HG03469 (cell line): ENCODE data around the gene DPRX.
"Not testable (repeated sequence)": the region's sequence is repeated elsewhere in the genome, so short reads cannot be mapped to it uniquely, and the experiment has no call there.

ENCODE experiments used
- ATAC-seq: cut with Tn5 transposase; IDR thresholded peaks from one replicate; pipeline ENCODE4 v1.9.1; 2021; ENCODE audit warnings: mild to moderate bottlenecking, moderate library complexity, moderate number of reproducible peaks; ENCODE audit not compliant: unreplicated experiment

DPRX gene

DNA sequence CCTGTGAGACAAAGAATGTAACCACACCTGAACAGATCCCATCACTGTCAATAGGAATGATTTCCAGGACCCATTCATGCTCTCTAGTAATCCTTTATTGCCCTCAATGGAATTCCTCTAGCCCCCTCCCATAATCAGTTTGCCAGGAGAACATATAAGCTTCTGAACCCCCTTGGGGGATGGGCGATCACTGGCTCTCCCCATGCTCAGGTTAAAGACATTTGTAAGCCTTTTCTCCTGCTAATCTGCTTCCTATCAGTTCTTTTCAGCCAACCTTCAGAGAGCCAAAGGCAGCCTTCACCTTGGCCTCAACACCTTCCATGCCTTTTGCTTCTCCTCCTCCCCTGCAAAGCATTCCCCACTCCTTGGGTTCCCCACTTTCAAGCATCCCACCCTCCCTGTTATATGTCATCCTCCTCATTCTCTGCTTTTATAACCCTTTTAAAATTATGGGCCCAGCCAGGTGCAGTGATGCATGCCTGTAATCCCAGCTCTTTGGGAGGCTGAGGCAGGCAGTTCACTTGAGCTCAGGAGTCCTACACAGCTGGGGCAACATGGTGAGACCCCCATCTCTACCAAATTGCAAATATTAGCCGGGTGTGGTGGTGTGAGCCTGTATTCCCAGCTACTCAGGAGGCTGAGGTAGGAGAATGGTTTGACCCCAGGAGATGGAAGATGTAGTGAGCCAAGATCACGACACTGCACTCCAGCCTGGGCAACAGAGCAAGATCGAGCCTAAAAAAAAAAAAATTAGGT lies 12.4 kb downstream of the DPRX start:
- no peak for ATAC-seq

DNA sequence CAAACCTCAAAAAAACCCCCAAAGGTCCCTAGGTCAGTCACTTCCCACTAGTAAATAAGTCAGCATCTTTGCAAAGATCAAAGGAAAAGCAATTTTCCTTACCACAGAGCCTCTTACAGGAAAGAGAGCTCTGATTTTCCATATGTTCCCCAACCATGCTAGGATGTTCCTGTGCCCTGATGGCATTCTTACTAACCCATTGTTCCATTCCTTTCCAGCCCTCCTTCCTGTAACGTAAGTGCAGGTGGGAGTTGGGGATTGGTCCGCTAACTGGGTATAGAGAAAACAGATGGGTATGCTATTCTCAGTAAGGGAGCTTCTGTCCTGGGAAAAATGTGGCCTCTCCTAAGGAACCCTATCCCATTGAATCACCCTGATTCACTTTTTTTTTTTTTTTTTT lies 14.3 kb downstream of the DPRX start:
- no peak for ATAC-seq

DNA sequence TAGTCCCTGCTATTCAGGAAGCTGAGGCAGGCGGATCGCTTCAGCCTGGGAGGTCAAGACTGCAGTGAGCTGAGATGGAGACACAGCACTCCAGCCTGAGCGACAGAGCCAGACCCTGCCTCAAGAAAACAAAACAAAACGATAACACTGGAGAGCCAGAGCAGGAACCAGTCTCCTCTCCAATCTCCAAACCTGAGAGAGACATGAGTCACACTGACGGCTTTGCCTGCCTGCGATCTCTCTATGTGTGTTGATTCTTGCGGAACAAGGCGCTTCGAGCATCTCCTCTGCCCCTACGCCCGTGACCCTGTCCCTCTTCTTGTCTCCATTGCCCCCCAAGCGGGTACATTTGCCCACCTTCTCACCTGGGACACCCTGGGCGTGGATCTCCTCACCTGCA lies 15.6 kb downstream of the DPRX start:
- no peak for ATAC-seq

DNA sequence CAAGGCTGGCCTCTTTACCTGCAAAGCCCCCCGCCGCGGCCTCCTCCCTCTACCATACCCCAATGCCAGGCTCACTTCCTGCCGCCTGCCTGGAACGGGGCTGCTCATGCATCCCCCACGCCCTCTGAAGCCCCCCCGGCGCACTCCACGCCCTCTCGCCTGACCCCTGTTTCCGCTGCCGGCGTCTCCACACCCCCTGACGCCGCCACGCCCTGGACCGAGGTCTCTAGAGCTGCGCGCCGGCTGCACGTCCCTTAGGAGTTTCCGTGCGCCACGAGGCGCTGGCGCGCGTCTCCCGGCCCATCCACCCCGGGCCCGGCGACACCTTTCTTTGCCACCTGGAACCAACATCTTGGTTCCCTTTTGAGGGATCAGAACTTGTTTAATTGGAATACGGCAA lies 16.0 kb downstream of the DPRX start:
- no peak for ATAC-seq

DNA sequence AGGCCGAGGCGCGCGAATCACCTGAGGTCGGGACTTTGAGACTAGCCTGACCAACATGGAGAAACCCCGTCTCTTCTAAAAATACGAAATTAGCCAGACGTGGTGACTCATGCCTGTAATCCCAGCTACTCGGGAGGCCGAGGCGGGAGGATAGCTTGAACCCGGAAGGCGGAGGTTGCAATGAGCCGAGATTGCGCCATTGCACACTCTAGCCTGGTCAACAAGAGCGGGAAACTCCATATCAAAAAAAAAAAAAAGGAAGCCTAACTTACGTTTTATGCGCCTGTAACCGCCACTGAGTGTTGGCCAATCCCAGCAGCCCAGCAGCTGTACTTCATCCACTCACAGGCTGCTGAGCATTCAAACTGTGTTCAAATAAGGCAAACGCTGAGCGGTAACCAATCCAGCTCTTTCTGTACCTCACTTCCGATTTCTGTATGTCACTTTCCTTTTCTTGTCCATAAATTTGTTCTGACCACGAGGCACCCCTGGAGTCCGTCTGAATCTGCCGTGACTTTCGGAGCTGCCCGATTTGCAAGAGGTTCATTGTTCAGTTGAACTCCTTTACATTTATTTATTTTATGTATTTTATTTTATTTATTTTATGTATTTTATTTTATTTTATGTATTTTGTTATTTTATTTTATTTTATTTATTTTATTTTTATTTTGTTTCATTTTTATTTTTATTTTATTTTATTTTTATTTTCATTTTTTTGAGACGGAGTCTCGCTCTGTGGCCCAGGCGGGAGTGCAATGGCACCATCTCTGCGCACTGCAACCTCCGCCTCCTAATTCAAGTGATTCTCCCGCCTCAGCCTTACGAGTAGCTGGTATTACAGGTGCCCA lies 18.2 kb downstream of the DPRX start:
- ATAC-seq = no peak

DNA sequence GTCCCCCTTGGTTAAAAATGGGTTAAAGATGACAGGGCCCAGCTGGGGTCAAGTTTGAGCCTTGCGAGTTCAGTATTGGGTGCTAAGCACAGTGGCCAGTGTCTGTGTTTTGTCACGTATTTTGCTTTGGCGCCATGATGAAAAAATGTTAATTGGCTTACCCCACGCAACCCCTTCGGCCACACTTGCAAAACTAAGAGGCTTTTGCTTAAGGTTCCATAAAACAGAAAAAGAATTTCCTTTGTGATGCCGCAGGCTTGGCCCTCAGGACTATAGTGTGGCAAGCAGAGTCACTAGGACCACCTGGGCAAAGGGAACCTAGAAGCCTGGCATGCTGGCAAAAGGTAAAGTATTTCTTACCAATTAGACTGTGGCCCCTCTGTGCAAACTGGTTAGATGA lies 20.7 kb downstream of the DPRX start:
- ATAC-seq = no peak

DNA sequence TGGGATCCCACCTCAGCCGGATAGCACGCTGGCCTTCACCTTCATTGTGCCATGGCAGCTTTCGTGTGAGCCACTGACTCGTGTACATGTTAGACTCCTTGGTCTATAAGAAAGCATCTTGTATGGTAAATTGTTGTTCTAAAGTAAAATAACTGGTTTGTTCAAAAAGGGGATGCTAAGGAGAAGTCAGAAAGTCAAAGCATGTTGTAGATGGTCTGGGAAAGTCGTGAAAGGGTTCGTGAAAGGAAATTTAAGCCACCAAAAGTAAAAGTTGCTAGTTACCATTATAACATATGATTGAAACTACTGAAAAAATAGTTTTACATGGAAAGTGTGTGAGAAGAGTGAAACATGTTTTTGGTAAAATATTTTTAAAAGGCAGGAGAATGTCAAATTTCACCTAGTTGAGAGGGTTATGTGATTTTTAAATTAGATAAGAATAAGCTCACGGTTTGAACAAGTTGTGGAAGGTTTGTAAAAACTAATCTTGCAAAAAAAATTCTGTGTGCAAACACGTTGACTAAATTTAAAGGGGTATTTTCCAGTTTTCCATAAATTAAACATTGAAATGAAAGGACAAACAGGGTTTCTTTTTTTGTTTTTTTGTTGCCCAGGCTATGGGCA lies 23.4 kb downstream of the DPRX start:
- ATAC-seq = no peak

DNA sequence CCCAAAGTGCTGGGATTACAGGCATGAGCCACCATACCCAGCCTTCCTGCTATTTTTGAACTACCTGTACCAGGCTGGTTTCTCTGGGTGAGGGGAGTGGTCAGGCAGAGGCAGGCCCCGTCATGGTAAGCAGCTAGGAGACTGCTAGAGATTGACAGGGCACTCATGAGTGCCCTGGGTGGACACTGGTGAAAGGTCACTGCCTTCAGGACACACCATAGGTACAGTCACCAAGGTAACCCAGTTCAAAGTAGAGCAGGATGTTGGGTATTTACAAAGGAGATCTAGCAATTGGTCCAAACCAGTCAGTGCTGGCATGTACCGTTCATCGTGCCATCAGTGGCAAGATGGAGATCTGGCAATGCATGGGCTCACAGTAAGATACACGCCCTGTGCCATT lies 25.5 kb downstream of the DPRX start:
- no peak for ATAC-seq

DNA sequence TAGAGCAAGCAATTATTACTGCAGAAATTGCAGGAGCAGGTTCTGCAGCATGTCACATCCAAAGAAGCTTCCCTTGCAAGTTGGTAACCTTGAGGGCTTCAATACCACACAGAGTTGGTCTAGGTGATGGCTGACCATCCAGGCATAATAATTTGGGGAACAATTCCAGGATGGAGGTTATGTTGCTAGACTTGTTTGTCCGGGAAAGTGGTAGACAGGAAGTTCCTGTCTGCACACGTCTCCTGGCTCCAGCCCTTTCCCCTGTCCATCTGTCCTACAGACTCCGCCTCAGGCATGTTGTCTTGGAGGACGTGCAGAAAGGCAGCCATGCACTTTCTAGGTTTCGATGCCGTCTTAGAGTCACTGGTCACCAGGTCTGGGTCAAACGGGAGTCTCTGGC lies 26.0 kb downstream of the DPRX start:
- ATAC-seq = no peak

DNA sequence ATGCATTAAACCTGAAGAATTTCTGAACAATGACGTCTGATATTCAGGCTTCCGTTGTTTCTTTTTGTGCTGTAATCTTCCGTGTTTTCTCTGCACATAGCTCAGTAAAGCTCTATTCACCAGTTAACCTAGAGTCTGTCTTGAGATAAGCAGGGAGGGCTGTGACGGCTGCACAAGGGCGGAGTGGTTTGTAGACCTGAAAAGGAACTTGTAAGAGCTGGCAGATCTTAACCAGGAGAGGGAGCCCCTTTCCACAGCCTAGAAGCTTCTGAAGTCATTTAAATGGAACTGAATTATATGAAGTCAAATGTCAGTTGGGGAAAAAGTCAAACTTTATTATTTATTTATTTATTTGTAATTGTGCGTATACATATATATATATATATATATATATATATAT lies 27.5 kb downstream of the DPRX start:
- no peak for ATAC-seq

DNA sequence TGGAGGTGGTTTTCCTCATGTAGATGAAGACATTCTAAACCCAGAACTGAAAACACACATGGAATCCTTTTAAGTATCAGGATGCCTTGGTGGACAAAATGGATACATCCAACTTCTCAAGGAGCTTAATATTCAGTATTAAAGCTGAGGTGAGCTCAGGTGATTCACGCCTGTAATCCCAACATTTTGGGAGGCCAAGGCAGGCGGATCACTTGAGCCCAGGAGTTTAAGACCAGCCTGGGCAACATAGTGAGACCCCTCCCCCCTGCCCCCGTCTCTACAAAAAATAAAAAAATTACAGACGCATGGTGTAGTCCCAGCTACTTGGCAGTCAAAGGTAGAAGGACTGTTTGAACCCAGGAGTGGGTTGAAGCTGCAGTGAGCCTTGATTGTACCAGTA lies 28.8 kb downstream of the DPRX start:
- ATAC-seq = no peak

DNA sequence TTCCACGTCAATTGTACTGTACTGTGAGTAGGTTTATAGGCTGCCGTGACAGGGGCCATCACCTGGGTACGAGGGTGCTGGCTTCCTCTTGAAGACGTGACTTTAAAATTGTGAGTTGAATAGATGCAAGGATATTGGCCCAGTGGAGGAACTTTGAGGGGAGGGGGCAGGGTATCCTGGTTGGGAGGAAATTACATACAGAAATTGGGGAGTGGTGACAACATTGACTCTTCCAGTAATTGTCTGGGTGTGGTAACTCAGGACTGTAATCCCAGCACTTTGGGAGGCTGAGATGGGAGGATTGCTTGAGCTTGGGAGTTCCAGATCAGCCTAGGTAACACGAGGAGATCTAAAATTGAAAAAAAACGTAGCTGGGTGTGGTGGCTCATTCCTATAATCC lies 30.4 kb downstream of the DPRX start:
- ATAC-seq = no peak

DNA sequence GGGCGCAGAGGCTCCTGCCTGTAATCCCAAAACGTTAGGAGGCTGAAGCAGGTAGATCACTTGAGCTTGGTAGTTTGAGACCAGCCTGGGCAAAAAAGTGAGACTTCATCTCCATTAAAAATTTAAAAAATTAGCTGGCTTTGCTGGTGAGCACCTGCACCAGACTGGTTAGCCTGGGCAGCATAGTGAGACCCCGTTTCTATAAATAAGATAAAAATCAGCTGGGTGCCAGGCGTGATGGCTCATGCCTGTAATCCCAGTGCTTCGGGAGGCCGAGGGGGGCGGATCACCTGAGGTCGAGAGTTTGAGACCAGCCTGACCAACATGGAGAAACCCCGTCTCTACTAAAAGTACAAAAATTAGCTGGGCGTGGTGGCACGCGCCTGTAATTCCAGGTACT lies 32.4 kb downstream of the DPRX start:
- ATAC-seq = no peak

DNA sequence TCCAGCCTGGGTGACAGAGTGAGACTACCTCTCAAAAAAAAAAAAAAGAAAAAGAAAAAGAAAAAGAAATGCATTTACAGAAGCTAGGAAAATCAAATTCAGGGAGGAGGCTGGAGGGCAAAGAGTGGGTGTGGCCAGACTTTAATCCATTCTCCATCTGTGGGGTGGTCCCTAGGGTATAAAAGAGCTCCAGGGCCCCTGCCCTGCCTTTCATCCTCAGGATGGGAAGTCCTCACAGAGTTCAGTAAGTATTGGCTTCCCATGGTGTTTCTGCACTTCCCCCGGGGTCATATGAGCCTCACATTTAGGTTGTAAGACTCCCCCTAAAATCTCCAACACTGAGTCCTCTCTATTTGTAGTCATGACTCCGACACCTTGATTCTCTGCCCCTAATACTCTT lies 33.0 kb downstream of the DPRX start:
- no peak for ATAC-seq

DNA sequence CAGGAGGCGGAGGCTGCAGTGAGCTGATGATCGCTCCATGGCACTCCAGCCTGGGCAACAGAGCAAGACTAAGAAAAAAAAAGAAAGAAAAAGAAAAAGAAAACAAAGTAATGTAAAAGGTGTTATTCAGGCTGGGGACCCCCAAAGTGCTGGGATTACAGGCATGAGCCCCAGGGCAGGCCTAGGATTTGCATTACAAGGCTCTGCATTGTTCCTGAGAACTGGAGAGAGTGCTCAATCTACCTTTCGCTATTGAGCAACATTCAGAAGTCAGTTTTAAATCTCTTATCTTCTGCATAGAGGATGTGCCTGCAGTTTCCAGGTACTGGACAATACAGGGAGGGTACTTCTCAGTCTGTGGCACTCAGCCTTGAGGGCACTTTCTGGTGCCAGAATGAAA lies 34.5 kb downstream of the DPRX start:
- not testable (repeated sequence) for ATAC-seq

DNA sequence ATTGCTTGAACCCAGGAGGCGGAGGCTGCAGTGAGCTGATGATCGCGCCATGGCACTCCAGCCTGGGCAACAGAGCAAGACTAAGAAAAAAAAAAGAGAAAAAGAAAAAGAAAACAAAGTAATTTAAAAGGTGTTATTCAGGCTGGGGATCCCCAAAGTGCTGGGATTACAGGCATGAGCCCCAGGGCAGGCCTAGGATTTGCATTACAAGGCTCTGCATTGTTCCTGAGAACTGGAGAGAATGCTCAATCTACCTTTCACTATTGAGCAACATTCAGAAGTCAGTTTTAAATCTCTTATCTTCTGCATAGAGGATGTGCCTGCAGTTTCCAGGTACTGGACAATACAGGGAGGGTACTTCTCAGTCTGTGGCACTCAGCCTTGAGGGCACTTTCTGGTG lies 37.0 kb downstream of the DPRX start:
- ATAC-seq = not testable (repeated sequence)

DNA sequence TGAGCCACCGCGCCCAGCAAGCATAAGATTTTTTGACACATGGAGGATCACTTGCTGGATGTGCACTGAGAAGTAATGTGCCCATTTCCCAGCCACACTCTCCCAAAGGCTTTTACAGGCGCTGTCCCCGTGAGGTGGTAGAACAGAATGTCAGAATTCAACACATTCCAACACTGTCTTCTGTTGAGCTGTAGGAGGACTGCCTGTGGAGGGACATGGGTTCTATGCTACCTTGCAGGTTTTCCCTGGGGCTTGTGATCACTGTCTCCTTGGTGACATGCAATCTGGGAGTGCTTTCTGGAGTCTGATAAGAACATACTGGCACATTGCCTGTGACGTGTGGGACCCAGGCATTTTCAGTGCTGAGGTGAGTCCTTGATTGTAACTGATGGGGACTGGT lies 38.5 kb downstream of the DPRX start:
- ATAC-seq = no peak

DNA sequence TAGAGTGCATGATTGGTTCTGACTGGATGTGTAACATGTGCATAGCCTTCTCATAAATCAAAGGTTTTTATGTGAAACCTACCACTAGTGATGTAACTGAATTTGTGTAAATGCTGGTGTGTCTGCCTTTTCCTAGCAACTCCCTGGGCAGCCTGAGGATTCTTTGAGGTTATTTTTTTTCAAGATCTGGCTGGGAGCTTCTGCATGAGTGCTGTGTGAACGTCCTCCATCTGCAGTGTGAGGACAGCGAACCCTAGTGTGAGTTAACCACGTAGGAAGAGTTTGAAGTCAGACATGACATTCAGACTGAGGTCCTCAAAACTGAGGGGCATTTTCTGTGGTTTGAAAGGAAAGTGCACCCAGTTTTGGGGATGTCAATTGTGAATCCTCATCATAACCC lies 39.9 kb downstream of the DPRX start:
- ATAC-seq = no peak
